SH-SY5Y (cell line): Measurements from ENCODE around the gene IGFL4.

Source experiments
- GATA2 ChIP-seq: IDR thresholded peaks from 2 replicates; pipeline ENCODE4 v1.6.1; 2011; ENCODE audit warnings: mild to moderate bottlenecking, low read depth, low read length
- GATA3 ChIP-seq: IDR thresholded peaks from 2 replicates; pipeline ENCODE4 v1.6.1; 2011; ENCODE audit warnings: low read depth, mild to moderate bottlenecking, low read length, moderate library complexity

- TF ChIP-seq GATA2, result no peak
- no peak for TF ChIP-seq GATA3
Observed at GRCh38 chr19:46014534-46014933, 26.3 kb downstream of the IGFL4 start.
